Hypothalamus (tissue), 51 donors: Measurements from ENCODE around the gene CLDN6.

ENCODE experiments used
- DNase-seq, 51 donors: peaks; one replicate each; lab custom pipeline; 2025; lab: John Stamatoyannopoulos, UW

The CLDN6 gene

DNA sequence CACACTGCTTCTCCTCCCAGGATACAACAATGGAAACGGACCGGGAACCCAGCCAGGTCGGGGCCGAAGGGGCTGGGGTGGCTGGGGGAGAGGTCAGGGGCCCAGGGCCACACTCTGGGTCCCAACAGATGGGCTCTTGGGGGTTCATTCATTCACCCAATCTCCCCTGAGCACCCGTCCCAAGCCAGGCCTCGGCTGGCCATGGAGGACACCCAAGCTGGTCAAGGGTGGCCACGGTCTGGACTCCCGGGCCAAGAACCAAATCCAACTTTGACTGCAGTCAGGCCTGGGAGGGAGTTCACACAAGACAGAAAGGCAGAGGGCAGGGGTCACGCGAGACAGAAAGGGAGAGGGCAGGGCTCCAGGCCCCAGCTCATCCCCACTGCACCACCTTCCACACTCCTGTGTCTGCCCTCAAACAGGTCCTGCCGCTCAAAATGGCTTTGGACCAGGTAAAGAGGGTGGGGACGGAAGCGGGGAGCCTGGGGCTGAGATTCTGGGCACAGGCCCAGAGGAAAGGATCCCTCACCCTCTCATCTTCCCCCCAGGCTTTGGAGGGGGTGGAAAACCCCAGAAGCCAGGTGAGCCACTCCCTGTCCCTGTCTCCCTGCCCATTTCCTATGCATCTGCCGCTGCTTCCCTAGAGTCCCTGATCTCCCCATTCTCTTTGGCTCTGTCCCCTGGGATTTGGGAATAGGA lies 25.5 kb downstream of the CLDN6 start:
- DNase-seq = no peak

DNA sequence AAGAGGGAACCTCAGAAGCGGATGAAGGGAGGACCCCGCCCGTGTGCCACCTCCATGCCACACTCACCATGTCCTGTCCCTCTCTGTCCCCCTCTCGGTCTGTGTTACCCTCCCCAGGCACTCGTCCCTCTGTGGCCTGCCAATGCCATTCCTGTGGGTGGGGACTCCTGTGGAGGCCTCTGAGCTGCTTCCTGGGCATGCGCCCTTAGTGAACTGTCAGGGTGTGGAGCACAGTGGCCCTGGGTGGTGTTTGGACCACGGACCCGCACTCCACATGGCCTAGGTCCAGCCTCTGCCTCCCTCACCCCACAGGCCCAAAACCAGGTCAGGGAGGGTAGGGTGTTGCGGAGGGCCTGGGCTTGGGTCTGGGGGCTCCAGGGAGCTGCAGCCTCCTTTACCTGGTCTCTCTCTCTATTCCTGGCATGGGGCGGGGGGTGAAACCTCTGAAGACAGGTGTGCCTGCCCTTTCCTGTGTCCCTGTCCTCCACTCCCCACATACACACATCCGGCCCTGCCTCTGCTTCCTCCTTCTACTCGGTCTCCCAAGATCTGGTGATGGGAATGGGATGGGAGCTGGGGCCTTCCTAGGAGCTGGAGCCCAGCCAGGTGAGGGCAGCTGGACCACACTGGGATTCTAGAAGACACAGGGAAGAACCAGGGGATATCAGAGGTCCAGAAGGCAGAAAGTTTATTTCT lies 26.3 kb downstream of the CLDN6 start:
- DNase-seq = no peak

DNA sequence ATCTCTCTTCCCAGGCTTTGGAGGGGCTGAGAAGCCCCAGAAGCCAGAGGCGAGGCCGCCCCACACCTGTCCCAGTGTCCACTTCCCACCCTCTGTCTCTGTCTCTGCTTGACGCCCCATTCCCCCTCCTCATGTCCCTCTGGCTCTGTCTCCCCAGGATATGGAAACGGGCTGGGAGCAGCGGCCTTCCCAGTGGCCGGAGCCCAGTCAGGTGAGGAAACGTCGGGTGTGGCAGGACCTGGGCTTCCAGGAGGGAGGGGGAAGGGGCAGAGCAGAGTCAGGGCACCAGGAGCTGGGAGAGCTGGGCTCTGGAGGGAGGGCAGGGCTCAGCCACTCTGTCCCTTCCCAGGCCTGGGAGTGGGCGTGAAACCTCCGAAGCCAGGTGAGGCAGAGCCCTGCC lies 27.1 kb downstream of the CLDN6 start:
- no peak for DNase-seq

DNA sequence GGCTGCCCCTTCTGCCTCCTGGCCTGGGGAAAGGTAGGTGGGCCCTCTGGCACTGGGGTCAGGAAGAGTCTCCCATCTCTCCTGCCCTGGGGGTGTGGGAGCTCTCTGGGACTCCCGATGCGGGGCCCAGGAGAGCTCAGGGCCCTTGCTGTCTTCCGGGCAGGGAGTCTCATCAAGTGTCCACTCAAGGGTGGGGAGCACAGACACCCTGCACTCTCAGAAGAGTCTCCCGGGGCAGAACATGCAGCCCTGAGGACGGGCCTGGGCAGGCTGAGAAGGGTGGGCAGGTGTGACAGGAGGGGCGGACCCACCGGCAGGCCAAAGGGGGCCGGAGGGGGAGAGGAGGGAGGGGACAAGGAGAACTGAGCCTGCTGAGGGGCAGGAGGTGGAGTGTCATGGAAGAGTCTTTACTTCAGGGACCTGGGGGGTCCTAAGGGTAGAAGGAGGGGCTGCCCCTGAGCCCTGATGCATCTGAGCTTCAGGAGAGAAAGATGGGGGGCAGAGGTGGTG lies 29.3 kb downstream of the CLDN6 start:
- no peak for DNase-seq

DNA sequence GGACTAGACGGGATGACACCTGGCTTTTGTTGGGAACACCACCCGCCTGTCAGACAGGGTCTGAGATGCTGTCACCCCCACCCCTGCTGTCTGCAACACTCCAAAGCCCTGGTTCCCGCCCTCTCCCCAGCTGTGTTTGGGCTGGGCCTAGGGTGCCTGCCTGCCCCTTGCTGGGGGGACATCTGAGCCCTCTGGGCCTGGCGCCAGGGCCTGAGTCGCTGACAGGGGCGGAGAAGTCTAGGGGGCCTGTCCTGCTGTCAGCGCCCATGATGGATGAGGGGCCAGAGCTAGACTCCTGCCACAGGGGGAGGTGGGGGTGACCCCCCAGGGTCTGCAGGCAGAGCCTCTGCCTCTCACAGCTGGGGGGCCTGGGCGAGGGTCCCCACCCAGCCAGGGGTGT lies 30.1 kb downstream of the CLDN6 start:
- no peak for DNase-seq

DNA sequence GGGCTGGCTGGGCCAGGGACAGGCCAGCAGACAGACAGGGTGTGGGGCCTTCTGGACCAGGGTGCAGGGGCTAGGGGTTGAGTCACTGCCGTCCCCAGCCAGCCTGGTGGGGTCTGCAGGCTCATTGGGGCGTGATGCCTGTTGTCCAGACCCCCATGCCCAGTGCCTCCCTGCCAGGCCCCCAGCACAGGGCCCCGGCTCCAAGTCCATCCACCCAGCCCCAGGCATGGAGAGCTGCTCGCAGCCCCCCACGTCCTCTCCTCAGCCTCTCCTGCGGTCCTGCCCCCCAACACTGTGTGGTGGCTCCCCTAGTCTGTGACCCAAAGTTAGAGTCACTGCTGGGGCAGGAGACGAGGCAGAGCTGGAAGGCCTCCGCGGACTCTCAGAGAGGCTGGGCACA lies 30.7 kb downstream of the CLDN6 start:
- DNase-seq = no peak

DNA sequence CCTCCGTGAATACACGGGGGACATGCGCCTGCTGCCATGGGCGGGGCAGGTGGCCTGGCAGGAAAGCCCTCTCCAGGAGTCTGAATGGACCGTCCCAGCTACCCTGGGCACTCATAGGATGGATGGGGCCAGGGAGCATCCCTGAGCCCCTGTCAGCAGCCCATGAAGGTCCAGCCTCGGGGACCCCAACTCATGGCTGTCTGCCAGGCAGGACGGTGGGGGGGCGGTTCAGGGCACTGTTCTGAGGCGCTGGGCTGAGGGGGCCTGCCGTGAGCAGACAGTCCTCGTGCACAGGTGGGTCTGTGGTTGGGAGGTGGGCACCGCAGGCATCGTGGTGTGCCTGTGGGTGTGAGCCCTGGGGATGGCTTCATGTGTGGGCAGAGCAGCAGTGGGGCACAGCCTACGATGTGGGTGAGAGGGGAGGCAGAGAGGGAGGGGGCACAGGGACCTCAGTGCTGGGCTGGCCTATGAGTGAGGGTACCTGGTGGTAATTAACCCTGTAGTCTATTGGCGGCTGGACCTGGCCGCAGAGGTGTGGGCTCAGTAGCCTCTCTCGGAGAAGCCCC lies 31.3 kb downstream of the CLDN6 start:
- DNase-seq = no peak

DNA sequence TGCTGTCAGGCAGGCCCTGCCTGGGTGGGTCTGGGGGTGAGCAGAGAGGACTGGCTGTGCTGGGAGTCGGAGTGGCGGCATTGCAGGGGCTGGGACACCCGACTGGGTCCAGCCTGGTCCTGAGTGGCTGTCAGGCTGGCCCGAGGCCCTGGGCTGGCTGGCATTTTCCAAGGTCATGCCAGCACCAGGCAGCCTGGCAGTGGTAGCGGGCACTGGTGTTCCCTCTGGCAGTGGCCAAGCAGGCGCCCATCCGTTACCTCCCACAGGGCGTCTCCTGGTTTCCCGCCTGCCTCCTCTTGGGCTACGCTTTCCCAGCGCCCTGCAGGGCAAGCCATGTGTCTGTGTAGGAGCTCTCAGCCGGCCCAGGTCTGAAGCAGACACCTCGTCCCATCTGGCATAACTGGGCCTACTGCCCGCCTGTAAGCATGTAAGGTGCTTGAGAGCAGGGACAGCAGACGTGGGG lies 32.1 kb downstream of the CLDN6 start:
- DNase-seq = no peak

DNA sequence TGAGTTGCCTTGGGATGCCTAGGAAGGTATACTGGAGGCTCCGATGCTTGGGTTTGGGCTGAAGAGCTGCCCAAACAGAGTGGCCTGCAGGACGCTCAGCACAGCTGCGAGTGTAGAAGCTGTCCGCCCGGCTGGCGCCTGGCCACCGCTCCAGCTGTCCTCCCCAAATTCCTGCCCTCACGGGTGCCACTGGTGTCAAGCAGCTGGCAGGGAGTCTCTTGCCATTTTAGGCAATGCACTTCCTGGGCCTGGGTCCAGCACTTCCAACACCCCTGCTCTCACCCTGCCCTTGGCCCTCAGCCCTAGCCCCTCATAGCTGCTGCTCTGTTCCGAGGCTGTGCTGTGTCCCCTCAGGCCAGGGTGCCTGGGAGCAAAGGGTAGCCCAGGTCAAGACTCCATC lies 32.5 kb downstream of the CLDN6 start:
- no peak for DNase-seq

DNA sequence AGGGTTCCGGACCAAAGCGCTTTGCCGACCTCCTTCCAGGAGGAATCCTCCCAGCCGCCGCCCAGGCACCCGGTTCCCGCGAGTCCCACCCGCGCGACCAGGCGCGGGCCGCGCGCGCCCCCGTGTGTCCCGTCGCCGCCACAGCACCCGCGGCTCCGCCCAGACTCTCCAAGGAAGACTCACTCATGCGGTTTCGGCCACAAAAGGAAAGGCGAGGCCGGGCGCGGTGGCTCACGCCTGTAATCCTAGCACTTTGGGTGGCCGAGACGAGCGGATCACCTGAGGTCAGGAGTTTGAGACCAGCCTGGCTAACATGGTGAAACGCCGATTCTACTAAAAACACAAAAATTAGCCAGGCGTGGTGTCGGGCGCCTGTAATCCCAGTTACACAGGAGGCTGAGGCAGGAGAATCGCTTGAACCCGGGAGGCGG lies 34.3 kb downstream of the CLDN6 start:
- peak in 46 of 51 donors; percentile 20 to 87 (median 66) for DNase-seq

DNA sequence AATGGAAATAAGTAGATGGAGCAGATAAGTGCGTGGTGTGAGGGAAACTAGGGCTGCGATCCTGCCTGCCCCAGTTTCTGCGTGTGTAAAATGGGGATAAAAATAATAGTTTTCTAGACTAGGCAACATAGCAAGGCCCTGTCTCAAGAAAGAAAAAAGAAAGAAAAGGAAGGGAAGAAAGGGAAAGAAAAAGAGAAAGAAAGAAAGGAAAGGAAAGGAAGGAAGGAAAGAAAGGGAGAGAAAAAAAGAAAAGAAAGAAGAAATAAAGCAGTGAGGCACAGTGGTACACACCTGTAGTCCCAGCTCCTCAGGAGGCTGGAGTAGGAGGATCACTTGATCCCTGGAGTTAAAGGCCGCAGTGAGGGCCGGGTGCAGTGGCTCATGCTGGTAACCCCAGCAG lies 35.6 kb downstream of the CLDN6 start:
- no peak for DNase-seq

DNA sequence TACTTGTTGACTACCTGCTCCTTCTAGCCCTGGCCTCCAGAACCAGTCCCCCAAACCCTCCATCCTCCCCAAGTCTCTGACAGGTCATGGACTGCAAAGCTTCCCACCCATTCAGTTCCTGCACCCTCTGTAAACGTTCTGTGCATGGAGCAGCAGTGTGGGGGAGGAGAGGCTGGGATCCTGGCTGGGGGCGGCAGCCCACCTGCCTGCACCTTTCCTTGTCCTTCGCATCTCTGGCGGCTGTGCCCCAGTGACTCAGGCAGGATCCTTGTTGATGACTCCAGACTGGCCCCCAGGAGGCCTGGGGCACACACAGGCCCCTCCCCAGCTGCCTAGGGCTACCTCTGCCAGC lies 36.1 kb downstream of the CLDN6 start:
- DNase-seq = no peak

DNA sequence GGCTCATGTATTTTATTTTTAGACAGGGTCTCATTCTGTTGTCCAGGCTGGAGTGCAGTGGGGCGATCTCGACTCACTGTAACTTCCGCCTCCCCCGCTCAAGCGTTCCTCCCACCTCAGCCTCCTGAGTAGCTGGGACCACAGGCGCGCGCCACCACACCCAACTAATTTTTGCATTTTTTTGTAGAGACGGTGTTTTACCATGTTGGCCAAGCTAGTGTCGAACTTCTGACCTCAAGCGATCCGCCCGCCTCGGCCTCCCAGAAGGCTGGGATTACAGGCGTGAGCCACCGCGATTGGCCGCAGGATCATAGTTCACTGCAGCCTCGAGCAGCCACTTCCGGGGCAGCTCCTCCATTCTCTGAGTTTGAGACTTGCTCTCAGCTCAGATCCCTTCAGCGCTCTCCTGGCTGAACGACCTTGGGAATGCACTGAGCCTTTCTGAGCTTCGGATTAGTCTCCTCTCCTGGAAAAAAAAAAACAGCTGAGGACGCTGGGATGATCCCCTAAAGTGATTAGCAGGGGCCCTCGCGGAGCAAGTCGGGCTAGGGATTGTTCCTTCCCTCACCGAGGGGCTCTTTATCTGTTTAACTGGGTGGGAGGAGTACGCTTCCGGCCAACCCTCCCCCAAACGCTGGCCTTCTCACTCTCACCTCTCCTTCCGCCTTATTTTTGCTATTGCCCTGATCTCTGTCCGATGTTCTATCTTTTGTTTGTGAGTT lies 36.6 kb downstream of the CLDN6 start:
- DNase-seq = no peak

DNA sequence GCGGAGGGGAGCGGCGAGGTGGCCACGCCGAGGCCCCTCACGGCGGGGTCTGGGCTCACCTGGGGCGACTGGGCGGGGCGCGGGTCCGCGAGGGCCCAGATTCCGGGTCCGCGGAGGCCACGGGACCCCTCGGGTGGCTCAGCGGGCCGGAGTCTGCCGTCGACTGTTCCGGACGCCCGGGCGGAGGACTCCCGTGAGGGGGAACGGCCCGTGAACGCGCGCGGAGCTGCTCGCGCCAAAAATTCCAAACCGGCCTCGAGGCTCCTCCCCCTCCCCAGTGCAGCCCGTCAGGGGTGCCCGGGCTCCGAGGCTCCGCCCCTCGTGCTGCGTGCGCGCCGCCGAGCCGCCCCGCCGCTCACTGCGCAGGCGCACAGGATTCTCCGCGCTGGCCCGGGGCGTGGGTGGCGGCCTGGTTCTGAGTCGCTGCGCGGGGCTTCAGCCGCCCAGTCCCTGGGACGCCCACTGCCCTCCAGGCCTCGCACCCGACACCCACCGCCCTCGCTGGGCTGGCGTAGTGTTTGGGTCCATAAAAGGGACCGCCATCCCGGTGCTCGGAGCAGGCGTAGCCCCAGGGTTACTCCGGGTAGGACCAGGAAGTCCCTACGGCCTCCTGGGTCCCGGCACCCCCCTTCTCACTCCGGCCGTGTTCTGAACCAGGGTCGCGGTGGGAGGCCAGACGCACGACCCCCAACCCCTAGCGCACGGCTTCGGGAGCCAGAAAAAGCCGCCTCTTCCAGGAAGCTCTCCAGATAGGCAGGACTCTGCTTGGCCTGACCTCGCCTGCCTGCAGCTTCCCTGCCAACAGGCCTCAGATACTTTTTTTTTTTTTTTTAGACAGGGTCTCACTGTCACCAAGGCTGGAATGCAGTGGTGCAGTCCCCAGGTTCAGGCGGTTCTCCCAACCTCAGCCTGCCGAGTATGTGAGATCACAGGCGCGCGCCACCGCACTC lies 37.5 kb downstream of the CLDN6 start, which contains the start of gene PKMYT1:
TSS of gene PKMYT1 (minus strand) at position 220 of the 950 bp plus-strand sequence. CDS start 789 bp downstream, outside the sequence.
- DNase-seq = peak in 50 of 51 donors; percentile 47 to 94 (median 79)

DNA sequence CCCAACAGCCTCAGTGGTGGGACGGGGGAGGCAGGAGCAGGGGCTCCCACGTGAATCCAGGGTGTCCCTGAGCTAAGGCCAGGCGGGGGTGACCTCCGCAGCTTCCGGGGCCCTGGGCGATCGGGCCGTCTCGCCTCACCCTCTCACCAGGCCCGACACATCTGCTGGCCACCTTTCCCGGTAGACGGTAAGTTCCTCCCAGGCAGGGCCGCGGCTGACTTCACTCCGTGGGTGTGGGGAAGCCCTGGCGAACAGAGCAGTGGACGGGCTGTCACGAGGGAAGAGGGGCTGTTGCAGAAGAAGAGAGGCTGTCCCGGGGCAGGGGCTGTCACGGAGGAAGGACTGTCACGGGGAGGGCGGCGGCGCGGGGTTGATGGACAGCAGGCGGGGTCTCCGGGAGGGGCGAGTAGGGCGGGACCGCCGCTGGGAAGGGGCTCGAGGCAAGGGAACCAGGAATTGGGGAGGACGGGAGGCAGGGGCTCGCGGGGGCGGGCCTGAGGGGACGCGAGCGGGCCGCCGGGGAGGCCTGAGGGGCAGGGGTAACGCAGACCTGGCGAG lies 38.2 kb downstream of the CLDN6 start:
- DNase-seq = no peak

DNA sequence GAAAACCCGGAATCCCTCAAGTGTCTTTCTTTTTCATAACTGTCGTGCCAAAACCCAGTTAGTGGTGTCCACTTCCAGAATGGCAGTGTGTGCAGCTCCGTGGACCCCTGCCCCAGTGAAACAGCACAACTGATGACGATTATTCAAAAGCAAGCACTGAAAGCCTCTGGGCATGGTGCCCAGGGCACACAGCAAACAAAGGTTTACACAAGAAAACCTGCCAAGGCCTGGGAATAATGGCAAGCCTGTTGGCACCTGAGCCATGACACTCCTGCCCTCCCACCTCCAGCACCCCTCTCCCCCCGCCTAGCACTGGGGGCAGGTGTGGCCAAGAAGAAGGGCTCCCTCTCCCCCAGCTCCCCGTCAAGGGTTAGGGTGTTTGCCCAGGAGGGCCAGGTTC lies 40.5 kb downstream of the CLDN6 start:
- DNase-seq = peak in 16 of 51 donors; percentile 11 to 49 (median 36)

DNA sequence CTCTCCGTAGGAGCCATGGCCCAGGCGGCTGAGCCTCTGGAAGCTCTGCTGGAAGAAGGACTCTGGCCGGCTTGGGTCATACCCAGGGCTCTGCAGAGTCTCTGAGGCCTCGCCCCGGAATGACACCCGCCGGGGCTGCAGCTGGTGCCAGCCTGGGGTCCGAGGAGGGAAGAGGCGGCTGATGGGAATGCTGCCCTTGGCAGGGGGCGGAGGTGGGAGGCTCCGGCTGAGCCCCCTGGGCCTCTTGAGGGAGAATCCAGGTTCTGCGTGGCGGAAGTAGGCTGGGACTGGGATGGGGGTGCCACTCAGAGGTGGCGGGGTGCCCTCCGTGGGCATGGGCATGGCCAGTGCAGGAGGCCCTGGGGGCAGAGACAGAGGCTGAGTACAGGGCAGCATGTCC lies 41.3 kb downstream of the CLDN6 start:
- DNase-seq = no peak

DNA sequence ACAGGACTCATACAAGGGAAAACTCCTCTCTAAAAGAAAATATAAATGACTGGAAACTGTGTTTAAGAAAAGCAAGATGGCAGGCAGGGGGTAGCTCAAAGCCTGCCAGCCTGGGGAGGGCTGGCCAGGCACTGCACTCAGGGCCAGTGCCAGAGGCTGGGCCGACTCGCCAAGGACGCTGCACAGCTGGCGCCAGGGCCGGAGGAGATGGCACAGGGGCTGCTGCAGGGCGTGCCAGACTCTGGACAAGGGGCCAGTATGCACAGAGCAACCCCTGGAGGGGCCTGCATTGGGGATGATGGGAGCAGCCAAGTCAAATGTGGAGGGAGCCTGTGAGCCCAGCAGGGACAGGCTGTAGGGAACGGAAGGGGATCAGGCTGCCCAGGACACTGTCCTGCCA lies 41.8 kb downstream of the CLDN6 start:
- DNase-seq = peak in 10 of 51 donors; percentile 14 to 45 (median 26)

DNA sequence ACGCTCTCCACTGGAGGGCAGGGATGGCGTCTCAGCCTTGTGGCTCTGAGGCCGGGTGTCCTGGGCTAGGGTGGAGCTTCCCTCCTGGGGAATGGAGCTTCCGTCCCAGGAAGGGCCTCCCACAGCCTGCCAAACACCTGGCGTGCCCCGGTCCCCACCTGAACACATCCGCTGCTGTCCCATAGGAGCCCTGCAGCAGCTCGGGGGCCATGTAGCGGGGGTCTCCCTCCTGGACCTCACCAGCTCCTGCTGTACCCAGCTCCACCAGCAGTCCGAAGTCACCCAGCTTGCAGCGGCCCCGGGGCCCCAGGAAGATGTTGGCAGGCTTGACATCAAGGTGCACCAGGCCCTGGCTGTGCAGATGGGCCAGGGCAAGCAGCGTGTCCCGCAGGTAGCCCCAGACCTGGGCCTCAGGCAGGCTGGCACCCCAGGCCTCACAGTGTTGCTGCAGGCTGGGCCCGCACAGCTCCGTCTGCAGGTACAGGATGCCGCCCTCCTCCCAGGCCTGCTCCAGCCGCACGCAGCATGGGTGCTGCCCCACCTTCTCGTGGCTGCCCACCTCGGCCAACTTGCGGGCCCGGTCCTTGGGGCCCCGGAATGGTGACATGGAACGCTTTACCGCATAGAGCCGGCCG lies 42.7 kb downstream of the CLDN6 start:
- DNase-seq = no peak
